HG02678 (cell line): ENCODE measurements around the gene FMN2.

Source experiments
- ATAC-seq: cut with Tn5 transposase; IDR thresholded peaks from one replicate; pipeline ENCODE4 v1.9.1; 2021; ENCODE audit warnings: mild to moderate bottlenecking, moderate library complexity; ENCODE audit not compliant: unreplicated experiment

Gene FMN2

DNA sequence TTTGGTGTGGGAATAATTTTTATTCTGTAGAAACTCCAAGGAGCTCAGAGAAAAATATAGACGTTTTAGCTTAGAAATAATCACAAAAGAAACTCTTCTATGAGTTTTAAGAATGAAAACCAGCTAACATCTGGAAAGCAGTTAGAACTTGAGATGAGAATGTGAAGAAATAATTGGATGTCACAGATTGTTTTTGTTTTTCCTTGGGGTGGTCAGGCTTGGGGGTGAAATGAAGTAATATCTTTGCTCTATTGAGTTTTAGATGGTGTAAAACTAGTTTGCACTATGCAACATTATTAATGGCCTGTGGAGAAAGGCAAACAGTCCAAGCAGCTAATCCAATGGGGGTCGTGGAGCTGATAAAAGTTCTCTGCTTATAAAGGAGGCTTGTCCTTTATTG is 101.2 kb downstream of the FMN2 start:
- ATAC-seq: no peak

DNA sequence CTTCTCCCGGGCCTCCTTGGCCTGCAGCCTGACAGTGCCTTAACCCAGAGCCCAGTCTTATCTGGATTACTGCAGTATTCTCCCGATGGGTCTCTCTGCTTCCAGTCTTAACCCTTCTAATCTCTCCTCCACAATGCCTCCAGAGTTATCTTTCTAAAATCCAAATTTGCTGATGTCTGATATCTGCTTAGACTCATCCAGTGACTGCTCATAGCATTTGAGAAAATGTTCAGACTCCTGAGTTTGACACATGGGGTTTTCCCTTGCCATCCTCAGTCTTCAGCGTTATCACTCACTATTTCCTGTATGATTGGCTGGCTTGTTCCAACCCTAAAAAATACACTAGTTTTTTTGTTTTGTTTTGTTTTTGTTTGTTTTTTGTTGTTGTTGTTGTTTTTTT is 102.0 kb downstream of the FMN2 start:
- no peak for ATAC-seq

DNA sequence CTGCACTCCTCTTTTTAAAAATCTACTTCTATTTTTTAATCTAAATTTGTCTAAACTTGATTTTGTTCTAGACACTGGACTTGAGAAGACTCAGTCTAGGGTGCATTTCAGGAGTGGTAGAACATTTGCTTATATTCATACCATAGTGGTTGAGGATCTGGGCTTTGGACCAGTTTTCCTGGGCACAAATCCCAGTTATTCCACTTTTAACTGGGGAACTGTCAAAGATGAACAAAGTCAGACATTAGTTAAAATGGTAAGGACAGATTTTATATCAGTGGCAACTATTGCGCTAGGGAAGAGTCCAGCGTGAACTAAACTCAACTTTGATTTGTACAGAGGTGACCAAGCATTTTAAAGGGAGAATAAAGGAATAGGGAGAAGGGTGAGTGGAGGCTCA is 102.4 kb downstream of the FMN2 start:
- no peak for ATAC-seq

DNA sequence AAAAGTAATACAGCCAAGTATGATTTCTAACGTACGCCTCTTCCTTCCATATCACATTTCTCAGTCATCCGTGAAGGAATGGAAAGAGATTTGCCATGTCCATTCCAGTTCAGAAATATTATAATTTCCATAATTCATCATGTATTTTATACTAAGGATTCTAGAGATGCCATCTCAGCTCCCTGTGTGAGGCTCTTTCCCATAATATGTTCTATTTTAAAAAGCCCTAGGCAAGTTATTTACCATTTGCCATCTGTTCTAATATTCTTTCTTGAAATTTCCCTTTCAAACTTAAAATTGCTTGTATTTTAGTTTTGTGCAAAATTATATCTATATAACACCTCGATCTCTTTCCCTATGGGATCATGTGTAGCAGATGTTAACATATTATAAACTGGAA is 106.7 kb downstream of the FMN2 start:
- no peak for ATAC-seq

DNA sequence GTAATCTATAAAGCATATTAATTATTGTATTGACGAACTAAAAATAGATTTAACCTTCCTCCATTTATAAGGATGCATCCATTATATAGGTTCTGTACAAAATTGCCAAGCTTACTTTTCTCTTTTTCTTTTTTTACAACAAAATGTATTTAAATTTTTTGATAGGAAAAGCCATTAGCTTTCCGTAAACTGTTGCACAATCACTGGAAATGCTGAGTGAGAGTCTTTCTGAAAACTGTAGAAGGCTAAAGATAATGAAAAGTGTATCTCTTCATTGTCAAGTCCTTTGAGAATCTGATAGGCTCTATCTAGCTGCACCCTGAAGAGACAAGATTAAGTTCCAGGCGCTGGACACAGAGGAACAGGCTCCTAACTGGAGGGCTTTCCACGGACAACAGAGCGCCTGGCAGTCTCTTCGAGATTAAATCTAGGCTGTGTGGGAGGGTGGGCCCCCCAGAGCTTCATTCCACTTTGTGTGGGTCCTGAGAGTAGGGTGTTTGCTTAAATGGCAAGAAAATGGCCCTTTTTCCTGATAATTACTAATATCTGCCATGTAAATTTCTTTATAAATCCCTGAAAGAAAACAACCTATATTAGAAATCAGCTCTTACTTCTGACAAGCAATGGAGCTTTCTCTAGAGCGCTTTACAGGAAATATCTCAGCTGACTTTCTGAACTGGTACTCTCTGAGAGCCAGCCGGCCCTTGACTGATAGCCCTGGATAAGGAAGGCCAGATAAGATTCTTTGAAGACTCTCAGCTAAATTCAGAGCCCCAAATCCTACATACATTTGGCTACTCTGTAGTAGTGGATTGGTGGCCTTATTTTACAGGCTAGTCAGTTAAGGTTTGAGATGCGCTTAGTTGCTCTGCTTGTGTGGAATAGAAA is 108.3 kb downstream of the FMN2 start:
- no peak for ATAC-seq

DNA sequence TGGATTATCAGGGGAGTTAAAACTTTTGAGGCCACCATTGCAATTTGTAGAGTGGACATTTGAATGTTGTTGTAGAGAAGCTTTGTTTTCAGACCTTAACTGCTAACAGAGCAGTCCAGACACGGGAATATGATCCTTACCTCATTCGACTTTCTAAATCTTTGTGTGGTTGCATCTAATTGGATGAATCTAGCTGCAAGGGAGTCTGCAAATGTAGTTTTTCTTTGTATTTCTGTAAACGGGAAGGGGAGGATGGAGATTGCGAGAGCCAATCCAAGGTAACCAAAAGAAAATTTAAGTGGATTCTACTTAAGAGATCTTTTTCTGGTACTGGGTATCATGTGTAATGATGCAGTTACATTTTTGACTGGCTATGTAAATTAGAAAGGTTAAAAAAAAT is 110.2 kb downstream of the FMN2 start:
- no peak for ATAC-seq

DNA sequence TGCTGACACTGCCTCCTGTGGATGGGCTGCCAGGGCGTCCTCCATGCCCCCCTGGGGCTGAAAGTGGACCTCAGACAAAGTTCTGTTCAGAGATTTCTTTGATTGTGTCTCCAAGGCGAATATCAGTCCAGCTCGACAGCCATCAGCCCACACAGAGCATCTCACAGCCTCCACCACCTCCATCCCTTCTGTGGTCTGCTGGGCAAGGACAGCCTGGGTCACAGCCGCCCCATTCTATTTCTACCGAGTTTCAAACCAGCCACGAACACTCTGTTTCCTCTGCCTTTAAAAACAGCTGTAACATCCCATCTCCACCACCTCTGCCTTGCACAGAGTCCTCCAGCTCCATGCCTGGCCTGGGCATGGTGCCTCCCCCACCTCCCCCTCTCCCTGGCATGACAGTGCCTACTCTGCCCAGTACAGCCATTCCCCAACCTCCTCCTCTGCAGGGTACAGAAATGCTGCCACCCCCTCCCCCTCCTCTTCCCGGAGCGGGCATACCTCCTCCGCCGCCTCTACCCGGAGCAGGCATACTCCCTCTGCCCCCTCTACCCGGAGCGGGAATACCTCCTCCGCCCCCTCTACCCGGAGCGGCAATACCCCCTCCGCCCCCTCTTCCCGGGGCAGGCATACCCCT is 115.5 kb downstream of the FMN2 start:
- no peak for ATAC-seq

DNA sequence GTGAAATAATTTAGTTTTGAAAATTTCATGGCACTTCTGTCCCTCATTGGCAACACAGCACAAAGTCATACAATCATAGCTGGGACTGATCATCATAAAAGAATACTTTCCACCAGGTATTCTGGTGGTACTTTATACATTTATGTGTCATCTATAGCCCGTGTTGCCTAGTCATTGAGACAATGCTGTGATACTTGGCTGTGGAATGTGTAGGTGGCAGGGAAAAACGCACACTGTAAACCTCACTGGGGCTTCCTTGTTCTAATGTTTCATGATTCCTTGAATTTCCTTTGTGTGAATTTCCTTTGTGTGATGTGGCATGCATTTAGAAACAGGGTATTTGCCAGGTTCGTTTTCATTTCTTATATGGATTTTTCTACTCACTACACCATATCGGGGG is 118.3 kb downstream of the FMN2 start:
- no peak for ATAC-seq

DNA sequence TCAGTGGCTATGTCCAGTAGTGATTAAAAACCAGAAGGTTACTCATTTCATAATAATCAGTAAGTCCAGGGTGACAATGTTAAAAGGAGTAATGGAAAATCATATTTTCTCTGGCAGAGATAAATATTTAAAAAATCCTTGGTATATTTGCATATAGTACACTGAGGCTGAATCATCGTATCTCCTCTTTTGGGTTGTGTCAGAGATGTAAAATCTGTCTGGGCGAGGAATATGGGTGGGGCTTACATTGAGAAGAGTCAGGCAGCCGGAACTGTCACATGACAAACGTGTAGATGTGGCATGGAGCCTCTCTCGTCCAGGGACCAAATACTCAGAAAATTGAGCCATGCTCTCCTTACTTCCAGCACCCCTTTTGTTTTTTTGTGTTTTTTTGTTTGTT is 120.9 kb downstream of the FMN2 start:
- no peak for ATAC-seq

DNA sequence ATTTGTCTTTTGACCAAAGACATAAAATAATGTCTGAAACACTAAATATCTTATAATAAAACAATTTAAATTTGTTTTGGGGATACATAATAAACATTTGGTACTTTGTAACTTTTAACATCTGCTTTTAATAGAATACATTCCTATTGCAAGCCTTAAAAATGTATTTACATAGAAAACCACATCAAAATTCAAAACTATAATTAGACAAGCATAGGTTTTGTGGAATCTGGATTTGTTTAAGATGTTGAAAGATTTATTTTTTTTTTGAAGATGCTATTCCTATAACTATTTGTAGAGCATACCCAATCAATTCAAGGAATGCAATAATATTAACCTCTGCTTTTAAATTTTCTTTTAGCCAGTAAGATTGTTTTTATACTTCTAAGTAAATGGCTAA is 125.7 kb downstream of the FMN2 start:
- no peak for ATAC-seq

DNA sequence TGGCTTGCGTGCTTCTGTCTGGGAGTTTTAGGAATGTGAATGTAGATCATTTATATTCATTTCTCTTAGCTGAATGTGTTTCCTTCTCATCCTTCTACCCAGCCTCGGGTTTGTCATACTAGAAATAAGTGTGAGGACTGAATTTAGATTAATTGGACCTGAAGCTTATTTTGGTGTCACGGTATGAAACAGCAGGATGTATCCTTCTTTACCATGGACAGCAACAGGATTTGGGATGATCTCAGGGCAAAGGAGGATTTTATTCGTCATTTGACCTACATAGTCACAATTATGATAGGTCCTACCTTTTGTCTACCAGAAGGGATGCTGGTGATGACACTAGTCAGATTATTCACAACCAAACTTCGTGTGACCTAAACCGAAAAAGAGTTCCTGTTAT is 127.4 kb downstream of the FMN2 start:
- no peak for ATAC-seq

DNA sequence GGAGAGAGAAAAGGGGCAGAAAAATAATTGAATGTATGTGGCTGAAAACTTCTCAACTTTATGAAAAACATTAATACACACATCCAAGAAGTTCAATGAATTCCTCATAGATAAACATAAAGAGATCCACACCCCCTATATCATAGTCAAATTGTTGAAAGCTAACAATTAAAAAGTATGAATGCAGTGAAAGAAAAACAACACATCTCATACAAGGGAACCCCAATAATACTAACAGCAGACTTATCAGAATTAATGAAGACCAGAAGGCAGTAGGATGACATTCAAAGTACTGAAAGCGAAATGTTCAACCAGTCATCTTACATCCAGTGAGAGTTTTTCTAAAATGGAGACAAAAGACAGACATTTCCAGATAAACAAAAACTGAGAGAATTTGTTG is 134.4 kb downstream of the FMN2 start:
- ATAC-seq: no peak

DNA sequence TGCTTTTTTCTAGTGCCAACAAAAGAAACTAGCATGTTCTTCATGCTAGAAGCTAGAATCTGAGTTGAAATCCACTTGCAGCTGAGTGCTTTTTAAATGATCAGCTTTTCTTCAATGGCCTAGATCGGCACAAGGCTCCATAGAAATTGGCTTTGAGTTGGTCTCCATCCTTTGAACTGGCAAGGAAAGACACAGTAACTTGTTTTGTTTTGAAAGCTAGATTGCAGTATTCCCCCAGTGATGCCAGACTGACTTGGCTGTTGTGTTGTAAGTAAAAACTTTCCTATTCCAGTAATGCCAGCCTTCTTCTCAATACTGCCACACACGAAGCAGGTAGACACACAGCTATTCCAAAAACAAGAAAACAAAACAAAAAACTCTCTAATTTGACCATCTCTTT is 139.1 kb downstream of the FMN2 start:
- no peak for ATAC-seq

DNA sequence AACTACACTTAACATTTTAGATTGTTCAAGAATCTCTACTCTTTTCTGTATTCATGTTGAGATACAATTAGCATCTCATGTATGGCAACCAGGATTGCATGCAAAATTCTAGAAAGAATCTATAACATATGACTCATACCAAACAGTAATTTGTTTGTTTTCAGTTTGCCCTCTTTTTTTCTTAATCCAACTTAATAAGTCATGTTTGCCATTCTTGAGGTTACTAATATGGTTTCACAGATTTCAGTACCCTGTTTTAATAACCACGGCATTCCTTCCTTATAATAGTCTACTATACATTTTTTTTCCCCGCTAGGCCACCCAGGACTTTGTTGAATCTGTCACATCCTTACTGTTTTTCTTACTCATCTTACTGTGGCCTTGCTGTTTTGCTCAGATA is 140.8 kb downstream of the FMN2 start:
- no peak for ATAC-seq

DNA sequence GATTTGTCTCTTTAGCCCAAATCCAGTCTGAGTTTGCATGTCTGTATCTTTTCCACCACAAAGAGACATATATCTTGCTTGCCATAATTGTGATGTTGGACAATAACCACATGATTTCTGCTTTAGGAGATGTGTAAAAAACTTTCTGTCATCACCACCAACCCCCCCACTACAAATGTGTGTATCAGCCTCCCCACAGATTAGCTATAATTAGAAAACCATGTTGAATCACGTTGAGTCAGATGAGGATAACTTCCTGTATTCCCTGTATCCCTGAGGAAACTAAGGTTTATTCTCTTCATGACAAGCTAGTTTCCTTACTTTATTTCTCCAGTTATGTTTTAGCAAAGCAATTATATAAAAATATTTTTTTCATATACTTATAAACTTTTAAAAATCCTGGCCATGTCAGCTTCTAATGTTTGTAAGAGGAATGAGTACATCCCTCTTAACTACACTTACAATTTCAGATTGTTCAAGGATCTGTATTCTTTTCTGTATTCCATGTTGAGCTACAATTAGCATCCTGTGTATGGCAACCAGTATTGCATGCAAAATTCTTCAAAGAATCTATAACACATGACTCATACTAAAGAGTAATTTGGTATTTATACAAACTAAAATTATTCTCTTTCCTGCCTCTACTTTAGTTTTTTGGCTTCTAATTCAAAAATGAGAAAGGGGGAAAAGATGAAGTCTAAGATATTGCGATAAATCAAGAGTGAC is 143.0 kb downstream of the FMN2 start:
- ATAC-seq: no peak

DNA sequence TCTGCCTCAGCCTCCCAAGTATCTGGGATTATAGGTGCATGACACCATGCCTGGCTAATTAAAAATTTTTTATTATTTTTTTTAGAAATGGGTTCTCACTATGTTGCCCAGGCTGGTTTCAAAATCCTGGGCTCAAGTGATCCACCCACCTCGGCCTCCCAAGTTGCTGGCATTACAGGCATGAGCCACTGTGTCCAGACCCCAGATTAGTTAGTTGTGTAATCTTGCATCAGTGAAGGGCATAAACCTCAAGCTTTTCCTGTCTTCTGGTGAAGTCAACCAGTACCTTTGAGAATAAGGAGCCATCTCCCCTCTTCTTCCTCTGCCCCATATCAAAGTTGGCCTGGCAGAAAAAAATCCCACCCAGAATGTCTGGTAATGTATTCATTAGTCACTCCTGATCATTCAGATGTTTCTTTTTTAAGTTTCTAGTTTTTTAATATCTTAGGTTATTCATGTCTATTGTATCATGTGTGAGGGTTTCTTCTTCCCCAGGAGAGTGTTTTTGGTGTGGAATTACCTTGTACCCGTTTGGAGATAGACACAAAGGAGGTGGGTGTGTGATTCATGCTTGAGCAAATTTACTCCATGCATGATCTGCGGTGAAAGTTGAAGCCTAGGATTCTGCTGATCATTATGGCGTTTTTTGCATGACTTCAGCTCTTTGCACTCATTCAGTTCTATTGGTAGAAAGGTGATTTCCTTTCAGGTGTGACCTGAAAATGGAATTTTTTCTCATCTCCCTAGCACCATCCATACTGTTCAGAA is 144.0 kb downstream of the FMN2 start:
- ATAC-seq: no peak

DNA sequence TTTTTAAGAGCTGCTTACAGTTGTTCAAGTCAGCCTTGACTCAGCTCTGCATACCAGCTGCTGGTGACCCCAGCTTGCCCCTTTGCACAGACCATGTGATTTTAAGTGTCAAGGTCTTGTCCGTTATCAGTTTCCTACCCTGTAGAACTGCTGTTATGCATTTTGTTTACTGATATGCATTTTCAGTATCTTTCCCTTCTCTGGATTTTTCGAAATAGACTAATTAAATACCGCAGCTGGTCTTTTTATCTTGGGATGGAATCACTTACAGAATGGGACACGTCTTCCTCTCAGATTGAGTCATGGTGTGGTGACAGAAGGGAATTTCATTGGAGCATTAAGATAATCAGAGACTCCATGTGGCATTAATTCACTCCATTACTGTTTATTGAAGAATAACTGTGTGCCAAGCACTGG is 145.6 kb downstream of the FMN2 start:
- no peak for ATAC-seq

DNA sequence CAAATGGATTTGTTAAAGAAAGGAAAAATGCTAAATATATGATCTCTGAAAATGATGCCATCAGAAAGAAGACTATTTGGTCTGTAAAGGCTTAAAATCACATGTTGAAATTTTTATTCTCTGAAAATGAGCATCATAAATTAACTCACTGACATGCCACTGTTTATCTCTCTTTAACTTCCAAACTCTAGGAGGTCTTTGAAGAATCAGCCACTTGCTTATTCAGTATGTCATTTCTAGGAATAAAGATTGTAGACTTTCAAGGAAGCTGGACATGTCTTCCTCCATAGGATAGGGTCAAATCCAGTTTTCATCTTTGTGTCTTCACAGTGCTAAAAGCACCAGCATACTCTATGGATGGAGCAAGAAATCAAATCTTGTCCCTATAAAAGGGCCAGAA is 147.6 kb downstream of the FMN2 start:
- ATAC-seq: no peak

DNA sequence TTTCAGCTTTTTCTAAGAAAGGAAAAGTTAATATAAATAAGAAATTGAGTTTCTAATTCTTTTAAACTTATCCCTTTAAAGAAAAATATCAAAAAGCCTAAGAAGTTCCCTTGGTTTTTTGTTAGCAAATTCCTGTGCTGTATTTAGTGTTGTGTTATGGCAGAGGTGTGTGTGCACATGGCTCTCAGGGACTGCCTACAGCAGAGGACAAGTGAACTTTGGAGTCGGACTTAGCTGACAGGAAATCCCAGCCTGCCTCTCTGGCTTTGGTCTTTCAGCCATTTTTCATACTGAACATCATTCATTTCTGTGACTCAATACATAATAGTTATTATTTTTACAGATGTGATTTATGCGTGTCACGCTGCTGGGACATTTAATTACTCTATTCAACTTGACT is 149.6 kb downstream of the FMN2 start:
- no peak for ATAC-seq

DNA sequence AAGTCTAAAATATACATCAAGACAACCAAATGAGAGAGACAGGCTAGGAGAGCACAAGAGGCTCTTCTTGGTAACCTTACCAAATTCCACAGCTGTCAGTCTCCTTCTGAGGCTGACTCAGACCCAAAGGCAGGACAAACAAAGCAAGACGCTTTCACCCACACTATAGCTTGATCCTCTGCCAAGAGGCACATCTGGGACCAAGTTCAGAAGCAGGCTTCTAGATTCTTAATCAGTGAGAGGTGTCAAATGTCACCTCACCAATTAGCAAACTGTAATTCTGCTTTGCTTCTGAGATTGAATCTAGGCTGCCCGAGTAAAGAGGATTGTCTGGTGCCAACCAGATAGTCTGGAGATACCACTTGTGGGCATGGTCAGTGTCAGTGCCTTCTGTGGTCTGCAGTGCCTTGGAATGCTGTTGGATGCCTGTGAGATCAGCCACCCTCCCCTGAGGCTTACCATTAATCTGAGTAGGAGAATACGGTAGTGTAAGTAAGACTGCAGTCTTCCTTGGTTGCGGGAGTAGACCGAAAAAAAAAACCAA is 151.0 kb downstream of the FMN2 start:
- no peak for ATAC-seq
